GM12864 (cell line): ENCODE measurements around the gene LIPA.

Experiments used
- DNase-seq: peaks from one replicate; pipeline ENCODE4 v3.0.0-alpha.2; 2011; ENCODE audit warnings: low read depth
- H3K4me3 ChIP-seq: 2 replicates; pipeline ENCODE4 v1.5.1; 2011; ENCODE audit warnings: mild to moderate bottlenecking, low read depth, low read length, control low read depth
- TF ChIP-seq, protein P1 (sequence below): IDR thresholded peaks from 2 replicates; pipeline ENCODE4 v1.5.1; 2011; ENCODE audit warnings: low read depth, mild to moderate bottlenecking, moderate library complexity, low read length, control low read depth, inconsistent platforms; ENCODE audit errors: missing control alignments

LIPA gene

DNA sequence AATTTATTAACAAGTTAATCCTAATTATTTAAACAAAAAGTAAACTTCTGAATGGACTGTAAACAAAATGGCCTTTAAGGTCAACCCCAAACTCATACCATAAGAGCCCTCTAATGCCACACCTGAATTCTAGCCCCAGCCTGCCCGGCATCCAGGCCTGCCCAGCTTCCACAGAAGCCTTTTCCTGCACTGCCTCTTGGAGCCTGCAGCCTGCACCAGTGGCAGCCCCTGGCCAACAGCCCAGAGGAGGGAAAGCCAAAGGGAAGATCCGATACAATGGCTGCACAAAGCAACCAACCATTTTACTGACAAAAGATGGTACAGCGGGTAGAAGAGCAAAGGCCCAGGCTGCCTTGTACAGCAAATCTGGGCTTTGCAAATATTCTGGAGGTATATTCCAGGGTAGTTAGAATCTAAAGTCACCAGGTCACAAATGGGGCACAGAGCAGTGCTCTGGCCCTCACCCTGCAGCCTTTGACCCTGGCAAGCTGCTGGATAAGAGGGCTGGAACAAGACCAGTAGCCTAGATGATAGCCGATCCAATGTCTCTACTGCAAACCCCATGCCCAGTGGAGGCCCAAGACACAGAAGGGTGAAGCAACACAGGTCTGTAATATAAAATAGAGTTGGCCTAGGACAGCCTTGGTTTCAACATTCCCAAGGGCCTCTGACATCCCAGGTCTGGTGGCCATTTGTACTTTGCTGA lies 31.9 kb downstream of the LIPA start:
- TF ChIP-seq, protein P1, sequence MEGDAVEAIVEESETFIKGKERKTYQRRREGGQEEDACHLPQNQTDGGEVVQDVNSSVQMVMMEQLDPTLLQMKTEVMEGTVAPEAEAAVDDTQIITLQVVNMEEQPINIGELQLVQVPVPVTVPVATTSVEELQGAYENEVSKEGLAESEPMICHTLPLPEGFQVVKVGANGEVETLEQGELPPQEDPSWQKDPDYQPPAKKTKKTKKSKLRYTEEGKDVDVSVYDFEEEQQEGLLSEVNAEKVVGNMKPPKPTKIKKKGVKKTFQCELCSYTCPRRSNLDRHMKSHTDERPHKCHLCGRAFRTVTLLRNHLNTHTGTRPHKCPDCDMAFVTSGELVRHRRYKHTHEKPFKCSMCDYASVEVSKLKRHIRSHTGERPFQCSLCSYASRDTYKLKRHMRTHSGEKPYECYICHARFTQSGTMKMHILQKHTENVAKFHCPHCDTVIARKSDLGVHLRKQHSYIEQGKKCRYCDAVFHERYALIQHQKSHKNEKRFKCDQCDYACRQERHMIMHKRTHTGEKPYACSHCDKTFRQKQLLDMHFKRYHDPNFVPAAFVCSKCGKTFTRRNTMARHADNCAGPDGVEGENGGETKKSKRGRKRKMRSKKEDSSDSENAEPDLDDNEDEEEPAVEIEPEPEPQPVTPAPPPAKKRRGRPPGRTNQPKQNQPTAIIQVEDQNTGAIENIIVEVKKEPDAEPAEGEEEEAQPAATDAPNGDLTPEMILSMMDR: no peak
- no peak overlapping the region for H3K4me3 ChIP-seq
- no peak for DNase-seq

DNA sequence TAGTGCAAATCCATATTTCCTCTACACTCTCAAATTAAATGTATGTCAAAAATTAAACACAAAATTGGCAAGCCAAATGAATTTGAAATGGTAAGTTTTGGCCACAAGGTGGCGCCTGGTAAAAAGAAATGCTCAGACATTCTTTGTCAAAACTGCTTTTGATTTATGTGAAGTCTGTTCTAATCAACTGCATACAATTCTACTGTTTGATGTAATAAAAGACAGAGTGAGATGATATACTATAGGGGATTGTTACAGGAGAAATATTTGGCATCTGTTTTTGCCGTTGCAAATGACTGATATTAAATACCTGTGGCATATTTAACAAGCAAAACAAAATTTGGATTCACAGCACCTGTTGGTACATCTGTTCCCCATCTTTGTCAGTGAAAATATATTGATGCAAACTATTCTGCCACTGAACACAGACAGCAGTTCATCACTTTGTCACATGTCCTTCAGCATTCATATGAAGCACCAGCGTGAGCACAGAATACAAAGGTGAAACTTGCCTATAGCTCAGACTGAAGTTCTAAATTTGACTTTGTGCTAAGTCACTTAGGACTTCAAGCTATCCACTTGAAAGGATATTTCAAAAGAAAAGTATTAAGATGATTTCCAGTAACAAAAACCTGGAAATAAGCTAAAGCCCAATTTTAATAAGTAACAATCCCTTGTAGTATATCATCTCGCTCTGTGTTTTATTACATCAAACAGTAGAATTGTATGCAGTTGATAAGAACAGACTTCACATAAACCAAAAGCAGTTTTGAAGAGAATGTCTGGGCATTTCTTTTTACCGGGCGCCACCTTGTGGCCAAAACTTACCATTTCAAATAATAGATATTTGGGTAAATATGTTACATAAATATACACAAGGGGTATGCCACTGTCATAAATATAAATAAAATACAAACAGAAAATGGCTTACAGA lies 34.3 kb downstream of the LIPA start:
- TF ChIP-seq, protein P1: peak; percentile 62
- no peak overlapping the region for H3K4me3 ChIP-seq
- peak; percentile 25 for DNase-seq

DNA sequence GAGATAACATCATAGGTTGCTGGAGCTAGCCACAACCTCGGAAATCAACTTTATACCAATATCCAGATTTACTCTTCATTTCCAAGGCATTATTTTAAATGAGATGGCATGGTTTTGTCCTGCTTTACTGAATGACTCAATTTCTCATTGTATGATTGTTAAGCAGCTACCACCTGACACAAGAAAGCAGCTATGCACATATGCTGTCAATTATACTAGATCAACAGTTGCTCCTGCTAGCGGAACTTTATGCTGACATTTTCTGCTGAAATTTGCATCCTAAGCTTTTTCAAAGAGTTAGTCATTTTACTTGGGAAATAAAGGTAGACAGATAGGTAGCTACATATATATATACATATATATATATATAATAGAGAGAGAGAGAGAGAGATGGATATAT lies 35.5 kb downstream of the LIPA start:
- DNase-seq: no peak
- TF ChIP-seq, protein P1: no peak
- H3K4me3 ChIP-seq: no peak overlapping the region

DNA sequence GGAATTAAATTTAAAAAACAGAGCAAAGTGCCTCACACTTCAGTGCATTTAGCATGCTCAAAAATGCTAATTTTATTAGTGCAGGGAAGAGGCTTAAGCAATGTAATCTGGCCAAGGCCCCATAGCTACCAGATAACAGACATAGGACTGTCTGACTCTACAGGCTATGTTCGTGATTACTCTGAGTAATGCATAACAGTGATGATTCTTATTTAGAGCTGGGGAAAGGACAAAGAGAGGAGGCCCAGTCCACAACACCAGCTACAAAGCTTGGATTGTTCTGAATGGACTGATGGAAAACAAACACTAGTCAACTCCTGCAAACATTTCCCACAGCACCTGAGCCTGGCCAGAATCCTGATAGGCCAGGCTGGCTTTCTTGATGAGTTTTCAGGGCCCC lies 36.1 kb downstream of the LIPA start:
- no peak for DNase-seq
- TF ChIP-seq, protein P1: no peak
- no peak overlapping the region for H3K4me3 ChIP-seq

DNA sequence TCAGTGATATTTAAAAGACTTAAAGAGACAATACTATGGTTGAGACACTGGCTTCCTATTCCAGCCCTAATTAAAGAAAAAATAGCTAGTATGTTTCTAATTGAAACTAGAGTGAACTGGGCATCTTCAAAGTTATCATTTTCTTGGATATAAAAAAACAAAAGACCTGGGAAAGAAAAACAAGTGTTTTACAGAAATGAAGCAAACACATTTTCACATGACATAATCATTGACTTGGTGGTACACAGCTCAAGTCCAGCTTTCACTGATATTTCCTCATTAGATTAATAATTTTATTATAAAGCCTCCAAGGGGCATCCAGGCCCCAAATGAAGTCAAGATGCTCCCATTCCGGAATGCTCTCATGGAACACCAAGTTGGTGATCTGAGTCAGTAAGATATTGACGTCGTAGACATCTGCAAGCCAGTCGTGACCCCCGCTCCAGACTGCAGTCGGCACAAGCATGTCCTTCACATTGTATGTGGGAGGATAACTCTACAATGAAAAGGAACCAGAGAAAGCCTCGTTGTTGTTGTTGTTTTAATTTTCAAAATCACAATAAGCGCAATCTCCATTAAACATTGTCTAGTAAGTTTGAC lies 36.9 kb downstream of the LIPA start:
- TF ChIP-seq, protein P1: no peak
- no peak for DNase-seq
- no peak overlapping the region for H3K4me3 ChIP-seq

DNA sequence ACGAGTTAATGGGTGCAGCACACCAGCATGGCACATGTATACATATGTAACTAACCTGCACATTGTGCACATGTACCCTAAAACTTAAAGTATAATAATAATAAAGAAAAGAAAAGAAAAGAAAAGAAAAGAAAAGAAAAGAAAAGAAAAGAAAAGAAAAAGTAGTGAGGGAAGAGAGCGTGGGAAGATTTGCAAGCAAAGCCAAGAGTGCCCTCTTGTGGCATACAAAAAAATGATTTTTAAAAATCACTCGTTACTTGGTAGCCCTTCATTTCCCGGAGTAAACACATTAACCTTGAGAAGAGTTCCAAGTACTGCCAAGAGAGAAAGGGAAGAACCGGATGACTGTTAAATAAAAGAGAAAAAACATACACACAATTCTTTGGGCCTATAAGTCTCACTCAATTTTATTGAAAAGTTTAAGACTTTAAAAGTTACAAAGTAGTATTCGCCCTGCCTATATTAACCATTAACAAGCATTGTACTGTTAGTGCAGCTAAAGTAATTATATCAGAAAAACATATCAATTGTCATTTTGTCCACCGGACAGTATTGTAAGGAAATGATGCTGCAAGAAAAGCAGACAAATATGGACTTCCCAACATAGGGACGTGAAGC lies 38.3 kb downstream of the LIPA start:
- TF ChIP-seq, protein P1: peak; percentile 57
- DNase-seq: no peak
- no peak overlapping the region for H3K4me3 ChIP-seq
